ENCODE results near the gene PLPP4.

The PLPP4 gene

DNA sequence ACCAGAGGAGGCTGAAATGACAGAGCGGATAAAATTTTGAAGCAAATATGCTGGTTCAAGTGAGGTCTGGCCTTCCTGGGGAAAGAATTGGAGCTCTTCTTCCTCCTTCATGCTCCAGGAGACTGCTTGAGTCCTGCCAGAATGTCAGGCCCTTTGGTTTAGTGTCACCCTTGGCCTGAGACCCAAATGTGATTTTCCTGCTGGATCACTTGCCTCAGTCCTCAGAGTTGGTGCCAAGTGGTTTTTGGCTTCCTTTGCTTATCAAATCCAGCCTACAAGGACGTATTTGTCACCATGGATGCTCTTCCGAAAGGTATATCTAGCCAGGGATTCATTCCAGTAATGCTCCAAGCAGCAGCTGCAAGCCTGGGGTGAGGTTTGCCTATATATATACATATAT, 118.4 kb downstream of the PLPP4 start:
- no peak for DNase-seq (ENCODE audit: low read depth, low spot score)

DNA sequence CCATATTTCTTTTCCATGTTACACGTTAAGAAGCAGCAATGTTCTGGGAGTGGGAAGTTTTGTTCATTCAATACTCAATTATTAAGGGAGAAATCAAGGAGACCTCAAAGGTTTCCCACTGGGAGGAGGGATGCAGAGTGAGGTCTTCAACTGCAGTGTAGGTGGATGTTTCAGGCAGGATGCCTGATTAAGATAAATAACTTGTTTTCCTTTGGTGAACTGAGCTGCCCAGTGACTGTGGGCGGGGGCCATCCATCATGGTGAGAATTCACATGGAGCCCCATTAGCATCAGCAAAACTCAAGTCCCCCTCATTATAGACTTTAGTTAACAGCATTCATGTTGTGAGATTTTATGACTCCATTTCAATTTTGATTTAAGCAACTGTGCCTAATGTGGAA, 121.1 kb downstream of the PLPP4 start:
- no peak for DNase-seq (ENCODE audit: low read depth, low spot score)

DNA sequence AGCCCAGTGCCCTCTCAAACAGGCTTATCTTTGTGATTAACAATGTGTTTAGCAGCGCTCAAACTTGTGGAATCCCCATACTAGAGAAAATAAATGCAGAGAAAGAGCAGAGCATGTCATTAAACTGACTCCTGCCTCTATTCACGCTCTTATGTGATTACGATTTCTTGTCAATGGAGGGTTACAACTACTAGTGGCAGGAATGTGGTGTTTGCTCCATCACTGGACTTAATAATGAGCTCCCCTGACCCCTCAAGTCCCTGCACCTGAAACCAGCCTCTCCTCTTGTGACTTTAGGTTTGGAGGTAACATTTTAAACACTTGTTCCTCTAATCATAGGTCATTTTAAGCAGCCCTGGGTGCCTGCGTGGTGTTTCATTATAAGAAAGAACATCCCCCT, 121.9 kb downstream of the PLPP4 start:
- DNase-seq (ENCODE audit: low read depth, low spot score), result no peak

DNA sequence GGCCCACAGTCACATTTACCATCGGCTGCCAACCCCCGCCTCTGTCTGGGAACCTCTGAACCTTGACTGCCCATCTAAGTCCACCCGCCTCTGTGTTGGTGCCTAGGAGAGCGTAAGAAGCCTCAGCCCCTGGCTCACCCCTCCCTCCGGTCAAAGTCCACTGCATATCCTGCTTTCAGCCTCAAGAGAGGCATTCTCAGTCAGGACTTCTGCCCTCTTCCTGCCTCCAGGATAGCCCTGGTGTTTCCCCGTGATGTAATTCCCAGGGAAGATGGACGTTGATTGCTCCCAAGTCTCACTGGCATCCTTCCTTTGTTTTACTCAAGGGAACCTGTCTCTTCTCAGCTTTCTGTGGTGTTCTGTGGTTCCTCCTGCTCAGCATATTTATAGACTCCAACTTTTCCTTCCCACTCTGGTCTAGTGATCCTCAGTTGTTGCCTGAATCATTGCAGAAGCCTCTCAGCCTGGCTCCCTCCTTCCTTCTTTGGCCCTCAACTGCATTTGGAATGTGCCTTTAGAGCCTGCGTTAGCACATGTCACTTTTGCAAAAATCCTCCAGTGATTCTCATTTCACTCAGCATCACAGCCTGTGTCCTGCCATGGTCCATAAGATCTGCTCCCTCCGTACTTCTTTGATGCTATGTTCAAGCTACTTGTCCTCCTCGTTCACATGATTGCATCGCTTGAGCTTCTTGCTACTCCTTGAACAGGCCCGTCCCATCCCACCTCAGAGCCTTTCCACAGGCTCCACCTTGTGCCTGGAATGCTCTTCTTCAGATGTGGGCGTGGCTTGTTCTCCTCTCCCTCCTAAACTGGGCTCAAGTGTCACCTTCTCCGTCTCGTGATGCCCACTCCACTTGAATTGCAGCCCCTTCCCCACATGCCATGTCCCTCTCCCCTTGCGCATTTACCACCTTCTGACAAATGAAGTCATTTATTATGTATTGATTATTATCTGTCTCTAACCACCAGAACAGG, 124.2 kb downstream of the PLPP4 start:
- no peak for DNase-seq (ENCODE audit: low read depth, low spot score)

DNA sequence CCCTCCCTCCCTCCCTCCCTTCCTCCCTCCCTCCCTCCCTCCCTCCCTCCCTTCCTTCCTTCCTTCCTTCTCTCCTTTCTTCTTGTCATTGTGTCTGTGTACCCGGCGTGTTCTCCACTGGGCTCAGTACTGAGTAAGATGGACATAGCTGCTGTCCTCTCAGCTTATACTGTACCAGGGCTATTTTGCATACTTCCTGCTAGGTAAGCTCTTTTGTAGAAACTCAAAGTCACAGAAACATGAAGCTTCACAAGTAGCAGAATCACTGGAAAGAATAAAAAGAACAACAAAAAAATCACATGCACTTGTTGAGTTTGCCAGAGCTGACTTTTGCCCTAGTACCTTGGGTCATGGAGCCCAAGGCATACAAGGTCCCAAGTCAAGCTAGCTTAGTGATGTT, 125.7 kb downstream of the PLPP4 start:
- no peak for DNase-seq (ENCODE audit: low read depth, low spot score)

DNA sequence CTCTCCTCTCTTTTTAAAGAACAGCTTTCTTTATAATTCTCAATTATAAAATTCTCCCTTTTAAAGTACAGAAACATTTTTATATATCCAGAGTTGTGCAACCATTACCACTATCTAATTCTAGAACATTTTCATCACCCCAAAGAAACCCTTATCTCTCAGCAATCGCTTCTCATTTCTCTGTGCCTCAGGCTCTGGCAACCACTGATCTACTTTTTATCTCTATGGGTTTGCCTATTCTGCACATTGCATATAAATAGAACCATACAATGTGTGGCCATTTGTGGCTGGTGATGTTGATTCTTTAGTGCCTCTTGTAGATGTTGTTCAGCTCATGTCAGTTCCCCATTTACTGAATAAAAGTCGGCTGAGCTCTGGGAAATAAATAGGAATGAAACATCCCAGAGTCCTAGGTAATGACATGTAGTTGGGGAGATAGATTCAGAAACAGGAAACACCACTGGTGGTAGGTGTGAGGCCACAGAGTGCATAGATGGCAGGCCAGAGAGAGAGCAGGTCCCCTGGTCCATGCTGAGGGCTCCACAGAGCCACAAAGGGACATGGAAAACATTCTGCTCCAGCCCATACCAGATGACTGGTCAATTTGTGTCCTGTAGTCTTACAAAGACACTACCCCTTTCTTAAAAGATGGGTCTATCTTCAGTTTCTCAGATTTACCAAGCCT, 126.5 kb downstream of the PLPP4 start:
- DNase-seq (ENCODE audit: low read depth, low spot score), result no peak

DNA sequence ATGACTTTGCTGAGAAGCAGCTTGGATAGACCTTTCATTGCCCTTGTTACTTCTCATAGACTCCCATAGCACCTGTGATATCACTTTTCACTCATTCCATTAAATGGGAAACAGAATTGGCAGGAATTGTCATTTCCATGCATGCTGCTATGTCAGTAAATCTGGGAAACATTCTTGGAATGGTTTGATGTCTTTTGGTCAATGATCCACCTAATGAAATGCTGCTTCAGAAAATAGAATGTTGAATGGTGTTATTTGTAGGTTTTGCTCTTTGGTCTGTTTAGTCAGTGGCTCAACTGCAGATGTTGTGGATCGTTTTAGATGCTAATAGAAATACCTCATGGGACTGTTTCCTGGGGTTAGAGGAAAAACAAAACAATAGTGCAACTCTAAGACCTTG, 127.8 kb downstream of the PLPP4 start:
- no peak for DNase-seq (ENCODE audit: low read depth, low spot score)

DNA sequence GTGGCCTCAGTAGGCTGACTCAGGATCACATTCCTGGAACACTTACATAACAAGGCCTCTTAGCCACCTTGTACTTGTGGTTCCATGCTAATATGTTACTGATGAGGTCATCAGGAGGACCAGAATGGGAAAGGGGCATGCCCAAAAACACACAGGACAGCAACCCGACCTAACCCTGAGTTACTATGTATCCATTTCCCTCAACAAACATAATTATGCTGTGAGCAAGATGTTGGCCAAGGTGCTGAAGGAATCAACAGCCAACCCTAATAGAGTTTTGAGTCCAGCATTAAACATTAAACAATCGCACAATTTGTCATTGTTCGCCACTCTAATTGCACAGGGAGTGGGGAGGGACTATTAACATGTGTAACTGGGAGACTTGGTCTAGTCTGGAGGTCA, 129.4 kb downstream of the PLPP4 start:
- peak; percentile 86 for DNase-seq (ENCODE audit: low read depth, low spot score)

DNA sequence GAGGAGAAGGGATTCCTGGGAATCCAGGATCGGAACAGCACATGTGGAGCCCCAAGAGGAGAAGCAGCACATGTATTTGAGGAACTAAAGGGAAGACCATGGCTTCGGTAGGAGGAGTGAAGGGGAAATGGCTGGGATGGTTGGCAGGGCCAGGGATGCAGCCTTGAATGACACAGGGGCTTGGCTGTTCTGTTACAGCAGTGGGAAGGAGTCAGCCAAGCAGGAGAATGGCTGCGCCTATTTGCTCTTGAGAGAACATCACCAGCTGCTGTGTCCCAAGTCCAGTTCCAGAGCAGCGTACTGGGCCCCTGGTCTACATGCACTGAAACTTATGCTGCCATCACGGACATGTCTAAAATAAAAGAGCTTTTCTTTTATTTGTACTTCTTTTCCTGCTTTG, 130.0 kb downstream of the PLPP4 start:
- DNase-seq (ENCODE audit: low read depth, low spot score), result no peak

DNA sequence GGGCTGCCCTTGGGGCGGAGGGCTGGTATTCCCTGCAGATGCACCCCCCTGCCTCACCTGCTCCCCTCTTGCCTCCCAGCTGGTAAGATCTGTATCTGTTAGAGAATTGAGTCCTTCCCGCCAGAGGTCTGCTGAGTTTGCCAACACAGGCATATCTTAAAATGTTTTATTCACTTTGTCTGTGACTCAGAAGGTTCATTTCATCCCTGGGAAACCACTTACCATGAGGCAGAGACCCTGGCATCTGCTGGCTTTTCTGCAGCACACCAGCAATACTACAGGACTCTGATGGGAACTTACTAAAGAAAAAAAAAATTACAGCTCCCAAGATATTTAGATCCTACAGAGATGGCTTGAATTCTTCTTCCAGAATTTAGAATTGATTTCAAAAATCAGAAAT, 131.3 kb downstream of the PLPP4 start:
- DNase-seq (ENCODE audit: low read depth, low spot score), result peak; percentile 72

DNA sequence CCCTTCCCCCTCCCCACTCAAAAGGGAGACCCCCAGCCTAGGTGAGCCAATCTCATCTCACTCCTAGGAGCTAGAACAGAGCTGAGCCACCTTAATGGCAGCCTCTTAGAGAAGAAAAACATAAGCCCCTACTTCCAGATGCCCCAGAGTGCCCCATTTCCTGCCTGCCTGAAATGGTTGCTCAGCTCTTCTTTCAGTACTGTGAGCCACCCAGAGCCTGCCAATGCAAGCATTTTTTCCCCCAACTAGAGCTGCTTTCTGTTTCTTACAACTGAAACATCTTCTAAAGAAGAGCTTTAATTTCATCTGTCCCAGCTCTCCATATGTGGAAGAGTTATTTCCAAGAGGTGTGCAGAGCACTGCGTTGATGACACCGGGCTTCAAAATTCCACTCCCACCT, 136.7 kb downstream of the PLPP4 start:
- no peak for DNase-seq (ENCODE audit: low read depth, low spot score)

DNA sequence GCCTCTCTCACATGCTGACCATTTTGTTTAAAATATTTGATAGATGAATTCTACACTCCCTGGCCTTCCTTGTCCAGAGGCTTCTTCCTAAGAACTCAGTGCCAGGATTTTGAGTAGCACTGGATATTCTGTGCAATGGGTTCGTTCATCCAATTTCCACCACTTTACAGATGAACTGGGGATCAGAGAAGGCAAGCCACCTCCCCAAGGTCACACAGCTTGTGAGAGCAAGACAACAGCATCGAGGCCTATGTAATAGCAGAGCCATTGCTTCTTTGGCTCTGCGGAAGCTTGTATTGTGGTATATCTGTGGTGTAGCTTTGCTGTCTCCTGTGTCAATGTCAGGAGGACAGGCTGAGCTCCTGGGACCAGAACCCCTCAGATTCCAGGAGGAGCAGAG, 140.9 kb downstream of the PLPP4 start:
- no peak for DNase-seq (ENCODE audit: low read depth, low spot score)

DNA sequence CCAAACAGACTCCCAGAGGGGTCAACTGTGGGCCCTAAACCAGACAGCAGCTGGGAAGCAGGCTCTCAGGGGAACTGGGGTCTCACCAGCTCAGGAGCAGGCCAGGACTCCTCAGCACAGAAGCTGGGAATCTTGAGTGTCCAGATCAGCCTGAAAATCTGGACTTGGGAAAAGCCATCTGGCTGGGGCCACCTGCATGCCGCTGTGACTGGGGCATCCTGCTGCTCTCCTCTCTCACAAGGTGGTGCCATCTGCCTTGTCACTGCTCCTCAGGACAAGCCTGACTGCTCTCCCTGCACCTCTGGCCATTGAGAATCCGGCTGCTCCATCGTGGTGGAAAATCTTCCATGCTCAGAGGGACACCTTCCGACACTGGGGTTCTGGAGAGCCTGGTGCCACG, 141.4 kb downstream of the PLPP4 start:
- DNase-seq (ENCODE audit: low read depth, low spot score), result no peak

DNA sequence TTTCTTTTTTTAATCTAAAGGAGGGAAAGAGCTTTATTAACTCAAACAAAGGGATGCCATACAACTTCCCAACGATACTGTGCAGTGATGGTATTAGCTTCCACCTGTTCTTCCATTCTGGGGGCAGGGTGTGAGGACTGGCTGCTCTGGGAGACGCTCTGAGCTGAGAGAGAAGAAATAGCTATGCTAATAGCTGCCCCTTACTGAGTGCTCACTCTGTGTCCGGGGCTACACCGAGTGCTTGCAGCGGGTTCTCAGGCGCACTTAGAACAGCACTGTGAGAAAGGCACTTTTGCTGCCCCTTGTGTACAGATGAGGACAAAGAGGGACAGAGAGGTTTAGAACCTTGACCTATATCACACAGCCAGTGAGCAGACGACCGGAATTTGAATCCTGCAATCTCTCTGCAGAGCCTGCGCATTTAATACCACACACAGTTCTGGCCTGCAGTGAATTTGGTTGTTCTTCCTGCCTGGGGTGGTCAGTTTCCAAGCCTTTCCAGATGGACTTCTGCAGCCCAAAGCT, 142.2 kb downstream of the PLPP4 start:
- no peak for DNase-seq (ENCODE audit: low read depth, low spot score)

DNA sequence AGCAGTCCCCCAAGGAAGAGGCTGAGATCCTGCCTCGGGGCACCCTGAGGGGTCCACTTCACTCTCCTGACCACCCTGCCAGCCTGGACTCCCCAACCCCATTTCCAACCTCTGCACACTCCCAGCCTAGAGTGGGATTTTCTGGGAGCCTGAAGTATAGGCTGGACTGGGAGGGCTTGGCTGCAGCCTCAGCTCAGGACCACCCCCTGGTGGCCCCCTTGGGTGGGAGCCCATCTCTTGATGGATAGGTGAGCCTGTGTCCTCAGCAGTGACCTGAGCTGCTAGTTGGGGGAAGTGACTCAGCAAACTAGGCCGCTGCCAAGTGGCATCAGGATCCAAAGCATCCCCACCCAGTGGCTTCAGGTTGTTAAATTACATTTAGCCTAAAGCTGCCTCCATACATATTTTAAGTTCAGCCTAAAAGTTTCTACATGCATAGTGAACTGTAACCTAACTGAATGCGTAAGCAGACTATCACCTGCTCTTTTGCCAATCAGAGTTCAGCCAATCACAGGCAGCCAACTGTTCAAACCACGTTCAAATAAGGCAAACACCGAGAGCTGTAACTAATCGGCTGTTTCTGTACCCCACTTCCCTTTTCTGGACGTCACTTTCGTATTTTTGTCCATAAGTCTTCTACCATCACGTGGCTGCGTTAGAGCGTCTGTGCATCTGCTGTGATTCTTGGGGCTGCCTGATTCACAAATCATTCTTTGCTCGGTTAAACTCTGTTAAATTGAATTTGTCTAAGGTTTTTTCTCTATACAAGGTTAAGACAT, 144.0 kb downstream of the PLPP4 start:
- peak; percentile 64 for DNase-seq (ENCODE audit: low read depth, low spot score)

DNA sequence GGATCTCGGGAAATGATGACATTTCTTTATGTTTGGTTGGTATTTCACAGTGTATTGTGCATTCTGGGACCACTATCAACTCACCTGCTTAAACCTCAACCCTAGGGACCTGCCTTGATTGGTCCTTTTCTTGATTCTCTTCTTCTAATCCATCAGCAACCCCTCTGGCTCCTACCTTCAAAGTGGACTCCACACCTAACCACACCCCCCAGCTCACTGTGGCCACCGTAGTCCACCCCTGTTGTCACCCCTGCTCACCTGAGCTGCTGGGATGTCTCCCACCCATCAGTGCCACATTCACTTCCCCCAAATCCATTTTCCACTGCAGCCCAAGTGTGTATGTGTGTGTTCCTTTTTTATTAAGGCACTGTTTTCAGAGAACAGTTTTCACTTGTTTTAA, 145.0 kb downstream of the PLPP4 start:
- no peak for DNase-seq (ENCODE audit: low read depth, low spot score)

DNA sequence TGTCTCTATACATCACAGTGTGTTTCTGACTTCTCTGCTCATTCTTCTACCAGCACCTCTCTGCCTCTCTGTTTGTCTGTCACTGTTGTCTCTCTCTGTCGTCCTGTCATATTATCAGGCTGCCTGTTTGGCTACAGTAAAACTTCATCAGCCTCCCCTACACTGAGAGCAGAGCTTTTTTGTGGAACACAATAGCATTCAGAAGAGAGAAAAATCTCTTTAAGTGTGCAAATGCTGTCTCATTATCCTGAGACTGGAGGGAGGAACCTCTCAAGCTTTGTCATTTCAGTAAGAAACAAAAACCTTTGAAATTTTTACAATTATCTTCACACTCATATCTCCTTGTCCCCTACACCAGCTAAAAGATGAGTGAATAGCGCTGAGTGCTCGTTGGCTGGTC, 148.4 kb downstream of the PLPP4 start:
- DNase-seq (ENCODE audit: low read depth, low spot score), result no peak

DNA sequence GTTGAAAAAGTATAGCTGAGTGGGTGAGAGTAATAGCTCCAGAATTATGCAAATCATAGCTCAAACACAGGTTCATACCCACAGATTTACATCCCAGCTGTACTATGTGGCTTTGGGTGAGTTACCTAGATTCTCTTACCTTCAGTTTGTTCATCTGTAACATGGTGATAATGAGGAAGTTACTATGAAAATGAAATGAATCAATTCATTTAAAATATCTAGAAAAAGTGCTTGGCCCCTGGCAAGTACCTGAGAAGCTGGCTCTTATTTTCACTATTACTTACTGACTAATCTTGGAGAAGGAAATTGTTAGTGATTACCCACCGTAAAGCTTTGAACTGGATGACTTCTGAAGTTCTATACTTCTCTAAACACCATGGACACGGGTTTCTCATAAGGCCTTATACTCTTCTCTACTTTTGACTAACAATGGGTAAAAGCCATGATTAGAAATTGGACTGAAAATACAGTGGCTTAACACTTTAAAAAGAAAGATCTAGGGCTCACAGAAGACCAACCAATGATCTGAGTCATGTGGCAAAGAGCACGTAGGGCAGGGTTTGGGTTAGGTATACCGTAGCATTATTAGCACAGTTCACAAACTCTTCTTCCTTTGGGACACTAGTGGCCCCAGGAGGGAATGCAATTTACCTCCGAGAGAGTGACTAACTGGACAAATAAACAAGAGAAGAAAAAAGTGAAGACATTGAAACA, 149.2 kb downstream of the PLPP4 start:
- no peak for DNase-seq (ENCODE audit: low read depth, low spot score)

DNA sequence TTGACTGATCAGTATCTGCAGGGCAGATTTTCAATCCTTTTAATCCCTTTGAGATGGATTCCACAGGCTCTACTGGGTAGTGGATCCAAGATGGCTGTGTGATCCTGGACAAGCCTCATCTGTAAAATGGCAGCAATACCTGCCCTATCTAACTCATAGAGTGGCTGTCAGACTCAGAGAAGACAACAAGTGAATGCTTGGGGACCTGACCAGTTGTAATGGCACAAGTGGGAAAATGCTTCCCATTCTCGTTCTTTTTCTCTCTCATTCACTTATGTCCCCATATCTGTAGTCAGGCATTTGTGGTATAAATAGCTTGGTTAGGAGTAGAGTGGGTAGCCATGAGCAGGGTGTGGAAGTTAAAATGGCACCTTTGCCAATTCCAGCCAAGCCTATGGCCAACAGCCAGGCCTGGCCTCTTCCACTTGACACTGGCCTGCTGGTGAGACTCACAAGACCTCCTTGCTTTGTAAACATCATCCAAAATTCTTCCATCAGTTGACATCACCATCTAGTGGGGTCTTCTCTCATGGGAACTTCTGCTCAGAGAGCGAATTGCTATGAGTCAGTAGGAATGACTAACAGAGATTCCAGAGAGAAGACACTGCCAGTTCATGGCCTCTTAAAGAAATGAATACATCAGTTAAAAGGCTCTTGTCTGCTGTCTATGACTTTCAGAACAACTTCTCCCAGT, 150.1 kb downstream of the PLPP4 start:
- peak; percentile 65 for DNase-seq (ENCODE audit: low read depth, low spot score)
